ENCODE data around the gene MYBBP1A. TPM values are rescaled to one million over a fixed set of nuclear protein-coding genes. Genes with fewer than 3 reads are reported as not detected.

The MYBBP1A gene, protein sequence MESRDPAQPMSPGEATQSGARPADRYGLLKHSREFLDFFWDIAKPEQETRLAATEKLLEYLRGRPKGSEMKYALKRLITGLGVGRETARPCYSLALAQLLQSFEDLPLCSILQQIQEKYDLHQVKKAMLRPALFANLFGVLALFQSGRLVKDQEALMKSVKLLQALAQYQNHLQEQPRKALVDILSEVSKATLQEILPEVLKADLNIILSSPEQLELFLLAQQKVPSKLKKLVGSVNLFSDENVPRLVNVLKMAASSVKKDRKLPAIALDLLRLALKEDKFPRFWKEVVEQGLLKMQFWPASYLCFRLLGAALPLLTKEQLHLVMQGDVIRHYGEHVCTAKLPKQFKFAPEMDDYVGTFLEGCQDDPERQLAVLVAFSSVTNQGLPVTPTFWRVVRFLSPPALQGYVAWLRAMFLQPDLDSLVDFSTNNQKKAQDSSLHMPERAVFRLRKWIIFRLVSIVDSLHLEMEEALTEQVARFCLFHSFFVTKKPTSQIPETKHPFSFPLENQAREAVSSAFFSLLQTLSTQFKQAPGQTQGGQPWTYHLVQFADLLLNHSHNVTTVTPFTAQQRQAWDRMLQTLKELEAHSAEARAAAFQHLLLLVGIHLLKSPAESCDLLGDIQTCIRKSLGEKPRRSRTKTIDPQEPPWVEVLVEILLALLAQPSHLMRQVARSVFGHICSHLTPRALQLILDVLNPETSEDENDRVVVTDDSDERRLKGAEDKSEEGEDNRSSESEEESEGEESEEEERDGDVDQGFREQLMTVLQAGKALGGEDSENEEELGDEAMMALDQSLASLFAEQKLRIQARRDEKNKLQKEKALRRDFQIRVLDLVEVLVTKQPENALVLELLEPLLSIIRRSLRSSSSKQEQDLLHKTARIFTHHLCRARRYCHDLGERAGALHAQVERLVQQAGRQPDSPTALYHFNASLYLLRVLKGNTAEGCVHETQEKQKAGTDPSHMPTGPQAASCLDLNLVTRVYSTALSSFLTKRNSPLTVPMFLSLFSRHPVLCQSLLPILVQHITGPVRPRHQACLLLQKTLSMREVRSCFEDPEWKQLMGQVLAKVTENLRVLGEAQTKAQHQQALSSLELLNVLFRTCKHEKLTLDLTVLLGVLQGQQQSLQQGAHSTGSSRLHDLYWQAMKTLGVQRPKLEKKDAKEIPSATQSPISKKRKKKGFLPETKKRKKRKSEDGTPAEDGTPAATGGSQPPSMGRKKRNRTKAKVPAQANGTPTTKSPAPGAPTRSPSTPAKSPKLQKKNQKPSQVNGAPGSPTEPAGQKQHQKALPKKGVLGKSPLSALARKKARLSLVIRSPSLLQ (N-terminal part only)
- total RNA-seq, result 36.4 and 48.7 TPM in 2 replicates

DNA sequence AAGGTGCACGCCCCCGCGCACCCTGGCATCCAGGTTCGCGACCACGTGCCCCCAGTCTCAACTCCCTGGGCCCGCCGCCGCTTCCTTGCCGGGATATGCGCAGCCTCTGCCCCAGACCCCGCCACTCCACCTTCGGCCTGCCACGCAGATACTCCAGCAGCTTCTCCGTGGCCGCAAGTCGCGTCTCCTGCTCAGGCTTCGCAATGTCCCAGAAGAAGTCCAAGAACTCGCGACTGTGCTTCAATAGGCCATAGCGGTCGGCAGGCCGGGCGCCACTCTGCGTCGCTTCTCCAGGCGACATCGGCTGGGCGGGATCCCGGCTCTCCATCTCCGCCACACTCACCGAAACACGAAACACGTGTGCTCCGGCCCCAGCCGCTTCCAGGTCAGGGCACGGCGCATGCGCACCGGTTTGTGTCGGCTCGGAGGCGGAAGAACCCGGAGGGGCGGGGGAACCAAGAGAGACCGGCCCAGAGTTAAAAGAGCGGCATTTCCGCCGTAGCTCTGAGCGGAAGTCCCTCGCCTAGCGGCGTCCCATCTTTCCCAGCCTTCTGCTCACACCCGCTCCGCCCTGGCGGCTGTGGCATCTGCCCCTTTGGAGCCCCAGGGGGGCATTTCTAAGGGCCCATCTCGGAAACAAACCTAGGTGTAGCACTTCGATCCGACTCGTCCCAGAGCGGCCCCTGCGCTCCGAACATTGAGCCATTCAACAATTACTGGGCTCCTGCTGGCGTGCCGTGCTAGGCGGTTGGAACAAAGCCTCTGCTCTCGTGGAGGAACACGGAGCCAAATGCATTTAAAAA, at the start of gene MYBBP1A:
Gene MYBBP1A, minus strand, starts transcription at position 388 of the 803 bp plus-strand sequence. Its CDS starts 60 bp downstream, at position 328.

DNA sequence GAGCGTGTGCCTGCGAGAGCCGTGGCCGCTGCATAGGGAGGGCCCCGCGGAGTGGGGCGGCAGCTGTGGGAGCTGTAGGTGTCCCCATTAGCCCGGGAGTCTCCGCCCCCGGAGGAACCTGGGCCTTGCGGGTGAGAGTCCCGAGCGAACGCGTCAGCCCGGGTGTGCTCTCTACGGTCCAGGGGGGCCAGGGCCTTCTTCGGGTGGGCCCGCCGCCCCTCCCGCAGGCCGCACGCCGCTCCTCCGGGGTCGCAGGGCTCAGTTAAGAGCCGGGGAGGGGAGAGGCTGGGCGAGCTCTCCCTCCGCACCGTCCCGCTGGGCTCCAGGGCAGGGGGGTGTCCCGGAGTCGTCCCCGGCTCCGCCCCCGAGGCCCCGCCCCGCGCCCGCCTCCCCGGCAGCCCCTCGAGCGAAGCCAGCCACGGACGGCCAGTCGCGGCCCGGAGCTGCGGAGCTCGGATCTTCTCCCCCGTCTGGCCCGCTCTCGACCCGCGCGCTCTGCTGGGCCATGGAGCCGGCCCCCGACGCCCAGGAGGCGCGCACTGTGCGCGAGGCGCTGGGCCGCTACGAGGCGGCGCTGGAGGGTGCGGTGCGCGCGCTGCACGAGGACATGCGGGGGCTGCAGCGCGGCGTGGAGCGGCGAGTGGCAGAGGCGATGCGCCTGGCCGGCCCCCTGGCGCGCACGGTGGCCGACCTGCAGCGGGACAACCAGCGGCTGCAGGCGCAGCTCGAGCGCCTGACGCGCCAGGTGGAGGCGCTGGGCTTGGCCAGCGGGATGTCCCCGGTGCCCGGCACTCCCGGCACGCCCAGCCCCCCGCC, 29.1 kb upstream of the MYBBP1A start, which contains the start of gene SMTNL2:
Gene SMTNL2, plus strand, starts transcription at position 429 of the 816 bp plus-strand sequence. Its CDS starts 77 bp downstream, at position 506.

DNA sequence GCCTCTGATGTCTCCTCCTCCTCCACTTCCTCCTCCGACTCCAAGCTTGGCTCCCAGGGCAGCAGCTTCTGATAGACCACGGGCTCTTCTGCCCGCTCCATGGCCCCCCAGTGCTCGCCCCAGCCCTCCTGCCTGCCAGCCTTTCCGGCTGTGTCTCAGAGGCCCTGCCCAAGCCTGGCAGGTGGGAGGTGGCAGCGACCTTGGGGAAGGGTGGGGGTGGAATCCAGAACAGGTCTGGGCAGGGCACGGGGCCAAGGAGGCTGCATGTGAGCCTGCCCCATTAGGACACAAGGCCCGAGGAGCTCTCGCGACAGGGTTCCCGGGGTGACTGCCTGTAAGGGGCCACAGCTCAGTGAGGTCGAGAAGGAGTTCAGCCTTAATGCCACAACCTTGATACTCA, 5.2 kb upstream of the MYBBP1A start, which contains the start of gene GGT6:
Gene GGT6, minus strand, starts transcription at position 157 of the 400 bp plus-strand sequence. Its CDS starts 56 bp downstream, at position 101.

DNA sequence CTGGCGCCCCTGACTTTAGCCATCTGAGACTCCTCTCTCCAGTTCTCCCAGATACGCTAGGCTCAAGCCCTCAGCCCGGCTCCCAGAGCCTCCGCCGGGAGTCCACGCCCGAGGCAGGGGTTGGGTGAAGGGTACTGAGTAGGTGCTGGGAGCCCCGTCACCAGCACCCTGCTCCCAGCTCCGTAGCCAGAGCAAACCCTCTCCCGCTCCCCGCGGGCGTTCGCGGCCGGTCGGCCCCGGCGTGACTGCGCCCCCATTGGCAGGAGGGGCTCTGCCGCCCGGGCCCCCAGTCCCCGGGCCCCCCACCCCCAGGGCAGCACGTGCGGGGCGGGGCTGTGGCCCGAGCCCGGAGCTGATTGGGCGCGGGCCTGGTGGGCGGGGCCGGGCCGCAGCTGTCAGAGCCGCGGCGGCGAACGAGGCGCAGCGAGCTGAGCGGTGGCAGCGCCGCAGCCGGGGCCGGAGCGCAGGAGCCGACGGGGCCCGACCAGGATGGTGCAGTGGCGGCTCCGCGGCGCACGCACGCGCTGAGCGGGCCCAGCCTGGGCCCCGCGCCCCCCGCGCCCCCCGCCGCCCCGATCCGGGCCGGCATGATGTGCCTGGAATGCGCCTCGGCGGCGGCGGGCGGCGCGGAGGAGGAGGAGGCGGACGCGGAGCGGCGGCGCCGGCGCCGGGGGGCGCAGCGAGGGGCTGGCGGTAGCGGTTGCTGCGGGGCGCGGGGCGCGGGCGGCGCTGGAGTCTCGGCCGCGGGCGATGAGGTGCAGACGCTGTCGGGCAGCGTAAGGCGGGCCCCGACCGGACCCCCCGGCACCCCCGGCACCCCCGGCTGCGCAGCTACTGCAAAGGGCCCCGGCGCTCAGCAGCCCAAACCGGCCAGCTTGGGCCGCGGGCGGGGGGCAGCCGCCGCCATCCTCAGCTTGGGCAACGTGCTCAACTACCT, 56.5 kb downstream of the MYBBP1A start, which contains the start of gene SPNS2:
Gene SPNS2, plus strand, starts transcription at position 421 of the 937 bp plus-strand sequence. Its CDS starts 167 bp downstream, at position 588.

Other genes with a start within 250 kb of the MYBBP1A start
- 44.9 and 45.0 TPM in 2 replicates for gene UBE2G1, start 188.7 kb downstream of the MYBBP1A start, total RNA-seq
- not detected in 2 replicates for gene SPNS3, start 121.4 kb downstream of the MYBBP1A start, total RNA-seq
- 0.65 and 1.3 TPM in 2 replicates for gene SPNS2, start 56.5 kb downstream of the MYBBP1A start, total RNA-seq
- gene GGT6, start 5.2 kb upstream of the MYBBP1A start, total RNA-seq, result not detected in 2 replicates
- not detected in 2 replicates for gene SMTNL2, start 29.1 kb upstream of the MYBBP1A start, total RNA-seq
- gene ALOX15, start 86.3 kb upstream of the MYBBP1A start, total RNA-seq, result not detected in 2 replicates
- gene PELP1, start 148.8 kb upstream of the MYBBP1A start, total RNA-seq, result 16.2 and 21.5 TPM in 2 replicates
- gene ARRB2, start 155.2 kb upstream of the MYBBP1A start, total RNA-seq, result 5.5 and 5.8 TPM in 2 replicates
- 12.1 and 13.9 TPM in 2 replicates for gene MED11, start 176.0 kb upstream of the MYBBP1A start, total RNA-seq
- 0.65 TPM in 2 replicates for gene ZMYND15, start 184.4 kb upstream of the MYBBP1A start, total RNA-seq
- gene CXCL16, start 184.5 kb upstream of the MYBBP1A start, total RNA-seq, result 9.7 and 11.0 TPM in 2 replicates
- gene TM4SF5, start 216.5 kb upstream of the MYBBP1A start, total RNA-seq, result not detected in 2 replicates
- 0.26 and 1.6 TPM in 2 replicates for gene VMO1, start 231.0 kb upstream of the MYBBP1A start, total RNA-seq
- gene GLTPD2, start 233.6 kb upstream of the MYBBP1A start, total RNA-seq, result not detected in 2 replicates
- 106 and 116 TPM in 2 replicates for gene PSMB6, start 240.8 kb upstream of the MYBBP1A start, total RNA-seq

Measured in articular chondrocyte of knee joint (primary cell).